Peyer's patch (tissue), 4 donors: ENCODE measurements around the gene PREP. TPM values are rescaled to one million over a fixed set of nuclear protein-coding genes. Genes with fewer than 3 reads are reported as not detected.

Experiments used
- DNase-seq, 3 donors: peaks; one replicate each; pipeline ENCODE4 v3.0.0-alpha.2; 2017 to 2019
- H3K27ac ChIP-seq, 4 donors: fragments of 200-600 bp; sonication (generic); one replicate each; pipeline ENCODE4 v1.5.1; 2016 to 2019
- H3K27me3 ChIP-seq, 2 donors: fragments of 200-600 bp; sonication (generic); one replicate each; pipeline ENCODE4 v1.5.1; 2019
- H3K36me3 ChIP-seq, 3 donors: fragments of 200-600 bp; sonication (generic); one replicate each; pipeline ENCODE4 v1.5.1; 2016 to 2019
- H3K4me1 ChIP-seq, 4 donors: fragments of 200-600 bp; sonication (generic); one replicate each; pipeline ENCODE4 v1.5.1; 2016 to 2019
- H3K4me3 ChIP-seq, 4 donors: fragments of 200-600 bp; sonication (generic); 1 replicate in 3 of 4; 2 replicates in 1 of 4; pipeline ENCODE4 v1.5.1; 2016 to 2019; ENCODE audit warnings: mild to moderate bottlenecking in 1 of 4
- H3K9me3 ChIP-seq, 4 donors: fragments of 200-600 bp; sonication (generic); one replicate each; pipeline ENCODE4 v1.5.1; 2016 to 2019; ENCODE audit warnings: mild to moderate bottlenecking in 1 of 4
- CTCF ChIP-seq, 6 experiments: fragments of 450-650 bp in 4 of 6; fragments of 200-600 bp in 2 of 6; sonication (generic) in 1 of 6; IDR thresholded peaks; one replicate each; pipeline ENCODE4 v1.5.1; 2017 to 2019; ENCODE audit warnings: antibody characterized with exemption in 6 of 6, mild to moderate bottlenecking in 3 of 6, moderate library complexity in 1 of 6
- POLR2A ChIP-seq, 2 donors: fragments of 450-650 bp; IDR thresholded peaks; one replicate each; pipeline ENCODE4 v1.5.1; 2017; ENCODE audit warnings: antibody characterized with exemption in 2 of 2, mild to moderate bottlenecking in 2 of 2, moderate library complexity in 2 of 2
- total RNA-seq, 4 donors: library from RNA; depleted of rRNA; stranded (reverse); fragments of >200 nt; gene quantifications; one replicate each; pipeline ENCODE4 v1.1.0, GENCODE V29; 2016

Gene PREP
- total RNA-seq, 4 donors from 2014 or later = 47.0 to 69.6 (median 54.8) TPM

DNA sequence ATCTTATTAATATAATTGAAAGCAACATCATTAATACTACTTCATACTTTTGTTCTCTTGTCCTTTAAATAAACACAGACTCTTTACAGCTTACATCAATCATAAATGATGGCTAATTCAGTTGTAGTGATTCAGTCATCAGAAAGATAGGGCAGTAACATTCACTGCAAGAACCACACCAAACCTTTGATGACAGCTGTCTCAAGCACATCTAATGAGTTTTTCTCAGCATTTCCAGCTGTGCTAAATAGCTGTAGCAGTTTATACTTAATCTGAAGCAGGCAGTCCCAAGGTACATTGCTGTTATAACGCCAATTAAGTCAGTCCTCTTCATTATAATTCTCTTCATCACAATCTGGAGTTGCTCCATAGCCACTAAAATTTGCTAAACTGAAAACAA lies 45.7 kb downstream of the PREP start:
- no peak overlapping the region for H3K27ac ChIP-seq
- TF ChIP-seq POLR2A (IDR thresholded peaks at IDR 0.05) (no peak), CTCF (IDR thresholded peaks at IDR 0.05) (no peak)
- H3K9me3 ChIP-seq = no peaks in the 10 kb centered on the region
- H3K4me1 ChIP-seq = no peaks in the 10 kb centered on the region
- peaks cover 0 to 42% (median 0%) of the 10 kb centered on the region in 3 donors for H3K36me3 ChIP-seq
- no peak for DNase-seq
- H3K4me3 ChIP-seq = no peak overlapping the region
- H3K27me3 ChIP-seq = no peaks in the 10 kb centered on the region

GRCh38 chr6:105352037-105352617 lies 50.8 kb downstream of the PREP start:
- no peak overlapping the region for H3K27ac ChIP-seq
- no peak for TF ChIP-seq CTCF (IDR thresholded peaks at IDR 0.05)
- no peak for TF ChIP-seq POLR2A (IDR thresholded peaks at IDR 0.05)
- no peaks in the 10 kb centered on the region for H3K27me3 ChIP-seq
- no peaks in the 10 kb centered on the region for H3K4me1 ChIP-seq
- no peaks in the 10 kb centered on the region for H3K9me3 ChIP-seq
- peaks cover 0 to 38% (median 0%) of the 10 kb centered on the region in 3 donors for H3K36me3 ChIP-seq
- no peak overlapping the region for H3K4me3 ChIP-seq
- DNase-seq = no peak

GRCh38 chr6:105348897-105349296 lies 54.0 kb downstream of the PREP start:
- DNase-seq = no peak

GRCh38 chr6:105346052-105346451 lies 56.8 kb downstream of the PREP start:
- TF ChIP-seq POLR2A (IDR thresholded peaks at IDR 0.05) = no peak
- TF ChIP-seq CTCF (IDR thresholded peaks at IDR 0.05) = no peak
- H3K9me3 ChIP-seq = no peaks in the 10 kb centered on the region
- H3K27me3 ChIP-seq = no peaks in the 10 kb centered on the region
- no peak for DNase-seq
- H3K27ac ChIP-seq = no peak overlapping the region
- H3K4me1 ChIP-seq = no peaks in the 10 kb centered on the region
- H3K4me3 ChIP-seq = no peak overlapping the region
- H3K36me3 ChIP-seq = peaks cover 0 to 42% (median 3%) of the 10 kb centered on the region in 3 donors

More at GRCh38 chr6:105348897-105349296, 54.0 kb downstream of the PREP start:
- Histone ChIP-seq H3K27me3 (no peaks in the 10 kb centered on the region), H3K36me3 (peaks cover 0 to 57% (median 3%) of the 10 kb centered on the region in 3 donors), H3K9me3 (no peaks in the 10 kb centered on the region), H3K4me3 (no peak overlapping the region), H3K4me1 (no peaks in the 10 kb centered on the region), H3K27ac (no peak overlapping the region)
- TF ChIP-seq POLR2A (IDR thresholded peaks at IDR 0.05) (no peak), CTCF (IDR thresholded peaks at IDR 0.05) (no peak)

DNA sequence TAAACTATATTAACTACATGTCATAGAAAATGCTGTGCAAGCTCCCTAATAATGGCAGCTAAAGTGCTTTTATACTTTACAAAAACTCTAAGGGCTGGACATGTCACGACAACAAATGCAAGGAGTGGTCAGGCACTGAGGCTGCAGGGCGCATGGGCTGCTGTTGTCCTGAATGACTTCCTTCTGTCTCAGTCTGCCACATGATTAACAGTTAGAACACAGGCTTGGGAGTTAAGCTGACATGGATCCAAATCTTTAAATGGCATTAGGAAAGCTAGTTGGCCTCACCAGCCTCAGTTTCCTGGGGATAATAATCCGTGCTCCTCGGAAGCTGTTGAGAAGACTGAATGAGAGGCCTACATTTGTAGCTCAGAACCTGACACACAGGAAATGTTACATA lies 57.4 kb downstream of the PREP start:
- peaks cover 0 to 42% (median 3%) of the 10 kb centered on the region in 3 donors for H3K36me3 ChIP-seq
- TF ChIP-seq CTCF (IDR thresholded peaks at IDR 0.05) = no peak
- no peak for TF ChIP-seq POLR2A (IDR thresholded peaks at IDR 0.05)
- no peak for DNase-seq
- H3K4me3 ChIP-seq = no peak overlapping the region
- H3K27ac ChIP-seq = no peak overlapping the region
- no peaks in the 10 kb centered on the region for H3K27me3 ChIP-seq
- no peaks in the 10 kb centered on the region for H3K4me1 ChIP-seq
- H3K9me3 ChIP-seq = no peaks in the 10 kb centered on the region
